Gastroesophageal sphincter (tissue), 4 donors: ENCODE measurements around the gene ZBTB16. TPM values are rescaled to one million over a fixed set of nuclear protein-coding genes. Genes with fewer than 3 reads are reported as not detected.

Experiments
- ATAC-seq: fragments of 150-250 bp; one replicate; pipeline ENCODE4 v1.9.1; 2016; ENCODE audit warnings: mild to moderate bottlenecking, moderate library complexity
- H3K27ac ChIP-seq, 4 donors: fragments of 200-600 bp; sonication (generic) in 3 of 4; 1 replicate in 3 of 4; 2 replicates in 1 of 4; pipeline ENCODE4 v1.5.1; 2016 to 2019
- H3K27me3 ChIP-seq: fragments of 200-600 bp; sonication (generic); one replicate; pipeline ENCODE4 v1.5.1; 2019
- H3K36me3 ChIP-seq, 2 donors: fragments of 200-600 bp; sonication (generic); one replicate each; pipeline ENCODE4 v1.5.1; 2019; ENCODE audit warnings: control low read depth in 1 of 2
- H3K4me1 ChIP-seq, 3 donors: fragments of 200-600 bp; sonication (generic); 1 replicate in 2 of 3; 2 replicates in 1 of 3; pipeline ENCODE4 v1.5.1; 2016 to 2019; ENCODE audit warnings: control low read depth in 2 of 3
- H3K4me3 ChIP-seq, 2 donors: fragments of 200-600 bp; sonication (generic); one replicate each; pipeline ENCODE4 v1.5.1; 2019; ENCODE audit warnings: mild to moderate bottlenecking in 1 of 2, moderate library complexity in 1 of 2
- H3K9me3 ChIP-seq, 3 donors: fragments of 200-600 bp; sonication (generic); one replicate each; pipeline ENCODE4 v1.5.1; 2017 to 2019; ENCODE audit warnings: control low read depth in 2 of 3
- EP300 ChIP-seq: sonication (generic); formaldehyde crosslinking; IDR thresholded peaks from one replicate; pipeline ENCODE4 v1.6.1; 2017; ENCODE audit warnings: antibody characterized with exemption, mild to moderate bottlenecking
- POLR2A ChIP-seq, 2 donors: fragments of 450-650 bp; IDR thresholded peaks; one replicate each; pipeline ENCODE4 v1.6.1; 2017; ENCODE audit warnings: antibody characterized with exemption in 2 of 2, mild to moderate bottlenecking in 2 of 2, moderate library complexity in 1 of 2
- POLR2AphosphoS5 ChIP-seq: sonication (generic); formaldehyde crosslinking; IDR thresholded peaks from one replicate; pipeline ENCODE4 v1.6.1; 2017; ENCODE audit warnings: antibody characterized with exemption
- WGBS, 2 donors: methylation state at CpG; one replicate each; pipeline ENCODE4 v1.1.5; 2018; ENCODE audit warnings: low coverage in 1 of 2; 5-methylcytosine and 5-hydroxymethylcytosine counted together
- total RNA-seq, 4 donors: library from RNA; depleted of rRNA; stranded (reverse); fragments of >200 nt; gene quantifications; one replicate each; pipeline ENCODE4 v1.1.0, GENCODE V29; 2016
- TF ChIP-seq, protein P1 (sequence below), 4 experiments: fragments of 200-600 bp in 2 of 4; fragments of 450-650 bp in 2 of 4; sonication (generic) in 1 of 4; IDR thresholded peaks; one replicate each; pipeline ENCODE4 v1.5.1; 2017 to 2019; ENCODE audit warnings: antibody characterized with exemption in 4 of 4, mild to moderate bottlenecking in 2 of 4, moderate library complexity in 2 of 4

The ZBTB16 gene
- total RNA-seq, 4 donors from 2014 or later, result 153 to 284 (median 232) TPM

DNA sequence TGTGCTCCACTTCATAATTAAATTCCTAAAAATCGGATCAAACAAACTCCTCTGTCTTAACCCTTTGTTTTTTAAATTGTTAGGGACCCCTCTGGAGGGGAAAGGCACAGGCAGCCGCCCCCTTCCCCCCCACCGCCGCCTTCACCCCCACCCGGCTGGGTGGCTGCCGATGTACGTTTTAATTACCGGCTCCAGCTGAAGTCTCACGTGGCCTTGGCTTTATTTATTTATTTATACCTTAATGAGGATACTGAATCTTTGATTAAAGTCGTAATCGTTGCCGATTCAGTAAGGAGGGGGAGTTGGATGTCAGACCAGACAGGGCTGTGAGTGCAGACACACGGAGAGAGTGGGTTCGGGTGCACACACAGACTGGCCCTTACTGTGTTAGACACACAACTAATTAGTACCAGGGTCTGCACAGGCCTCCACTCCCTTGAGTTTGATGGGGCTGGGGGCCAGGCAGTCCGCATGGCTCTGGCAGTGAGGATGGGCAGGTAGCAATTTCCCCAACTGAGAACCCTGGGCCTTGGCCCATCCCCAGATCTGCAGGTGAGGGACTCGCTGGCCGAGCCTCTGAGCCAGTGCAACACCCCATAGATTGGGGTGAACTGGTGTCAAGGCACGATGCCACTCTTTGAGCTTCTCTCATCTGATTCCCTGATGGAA, 185.3 kb downstream of the ZBTB16 start:
- peak overlapping the region in 1 of 4 donors; percentile 42 for H3K27ac ChIP-seq
- WGBS, 2 donors, result 83 to 85% methylated on average over 6 to 10 of the region's 18 CpGs
- ATAC-seq, result no peak
- peaks cover 0 to 97% of the 10 kb centered on the region in 2 donors for H3K36me3 ChIP-seq
- no peaks in the 10 kb centered on the region for H3K9me3 ChIP-seq
- H3K27me3 ChIP-seq, result no peaks in the 10 kb centered on the region
- H3K4me1 ChIP-seq, result peaks cover 0 to 42% (median 13%) of the 10 kb centered on the region in 3 donors
- H3K4me3 ChIP-seq, result no peak overlapping the region
- TF ChIP-seq, protein P1, sequence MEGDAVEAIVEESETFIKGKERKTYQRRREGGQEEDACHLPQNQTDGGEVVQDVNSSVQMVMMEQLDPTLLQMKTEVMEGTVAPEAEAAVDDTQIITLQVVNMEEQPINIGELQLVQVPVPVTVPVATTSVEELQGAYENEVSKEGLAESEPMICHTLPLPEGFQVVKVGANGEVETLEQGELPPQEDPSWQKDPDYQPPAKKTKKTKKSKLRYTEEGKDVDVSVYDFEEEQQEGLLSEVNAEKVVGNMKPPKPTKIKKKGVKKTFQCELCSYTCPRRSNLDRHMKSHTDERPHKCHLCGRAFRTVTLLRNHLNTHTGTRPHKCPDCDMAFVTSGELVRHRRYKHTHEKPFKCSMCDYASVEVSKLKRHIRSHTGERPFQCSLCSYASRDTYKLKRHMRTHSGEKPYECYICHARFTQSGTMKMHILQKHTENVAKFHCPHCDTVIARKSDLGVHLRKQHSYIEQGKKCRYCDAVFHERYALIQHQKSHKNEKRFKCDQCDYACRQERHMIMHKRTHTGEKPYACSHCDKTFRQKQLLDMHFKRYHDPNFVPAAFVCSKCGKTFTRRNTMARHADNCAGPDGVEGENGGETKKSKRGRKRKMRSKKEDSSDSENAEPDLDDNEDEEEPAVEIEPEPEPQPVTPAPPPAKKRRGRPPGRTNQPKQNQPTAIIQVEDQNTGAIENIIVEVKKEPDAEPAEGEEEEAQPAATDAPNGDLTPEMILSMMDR (IDR thresholded peaks at IDR 0.05), result no peak
- TF ChIP-seq POLR2A (IDR thresholded peaks at IDR 0.05) (no peak), POLR2AphosphoS5 (no peak), EP300 (no peak)

- Histone ChIP-seq H3K27ac (peak overlapping the region in 1 of 4 donors; percentile 0), H3K4me3 (no peak overlapping the region), H3K36me3 (peaks cover 0 to 97% of the 10 kb centered on the region in 2 donors), H3K4me1 (peaks cover 0 to 46% (median 25%) of the 10 kb centered on the region in 3 donors), H3K27me3 (no peaks in the 10 kb centered on the region), H3K9me3 (no peaks in the 10 kb centered on the region)
- no peak for ATAC-seq
- TF ChIP-seq EP300 (no peak), POLR2AphosphoS5 (no peak)
- TF ChIP-seq, protein P1 (IDR thresholded peaks at IDR 0.05), result no peak
- 83 to 97% methylated on average over 1 to 7 of the region's 8 CpGs for WGBS, 2 donors
Measured at GRCh38 chr11:114246321-114247069, 187.0 kb downstream of the ZBTB16 start.

- H3K36me3 ChIP-seq, result peaks cover 0 to 97% of the 10 kb centered on the region in 2 donors
- H3K4me3 ChIP-seq, result no peak overlapping the region
- no peaks in the 10 kb centered on the region for H3K9me3 ChIP-seq
- peak overlapping the region in 1 of 4 donors; percentile 0 for H3K27ac ChIP-seq
- H3K27me3 ChIP-seq, result no peaks in the 10 kb centered on the region
- no peak for ATAC-seq
- TF ChIP-seq, protein P1 (IDR thresholded peaks at IDR 0.05), result no peak
- no peak for TF ChIP-seq EP300
- TF ChIP-seq POLR2AphosphoS5, result peak; percentile 16
- no peak for TF ChIP-seq POLR2A (IDR thresholded peaks at IDR 0.05)
- peaks cover 0 to 46% (median 29%) of the 10 kb centered on the region in 3 donors for H3K4me1 ChIP-seq
- 90 to 98% methylated on average over 4 to 7 of the region's 11 CpGs for WGBS, 2 donors
Measured at GRCh38 chr11:114247070-114247789, 187.7 kb downstream of the ZBTB16 start.

DNA sequence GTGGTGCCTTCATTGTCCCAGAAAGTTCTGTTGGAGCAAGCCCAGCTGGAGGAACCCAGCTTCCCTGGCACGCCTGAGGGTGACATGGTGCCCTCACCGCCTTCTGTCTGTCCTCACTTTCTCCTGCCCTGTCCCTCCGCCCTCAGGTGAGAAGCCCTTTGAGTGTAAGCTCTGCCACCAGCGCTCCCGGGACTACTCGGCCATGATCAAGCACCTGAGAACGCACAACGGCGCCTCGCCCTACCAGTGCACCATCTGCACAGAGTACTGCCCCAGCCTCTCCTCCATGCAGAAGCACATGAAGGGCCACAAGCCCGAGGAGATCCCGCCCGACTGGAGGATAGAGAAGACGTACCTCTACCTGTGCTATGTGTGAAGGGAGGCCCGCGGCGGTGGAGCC, 190.7 kb downstream of the ZBTB16 start:
- peaks cover 0 to 52% (median 23%) of the 10 kb centered on the region in 3 donors for H3K4me1 ChIP-seq
- no peaks in the 10 kb centered on the region for H3K9me3 ChIP-seq
- no peaks in the 10 kb centered on the region for H3K27me3 ChIP-seq
- H3K4me3 ChIP-seq, result no peak overlapping the region
- WGBS, 2 donors, result 55% methylated on average over 2 of the region's 17 CpGs; no CpG with 5 or more reads in 1 of the 2 donors
- peak overlapping the region in 2 of 4 donors; percentile 66 to 67 for H3K27ac ChIP-seq
- TF ChIP-seq, protein P1 (IDR thresholded peaks at IDR 0.05), result no peak
- no peak for TF ChIP-seq EP300
- no peak for TF ChIP-seq POLR2A (IDR thresholded peaks at IDR 0.05)
- no peak for TF ChIP-seq POLR2AphosphoS5
- peaks cover 0 to 96% of the 10 kb centered on the region in 2 donors for H3K36me3 ChIP-seq
- ATAC-seq, result no peak
